Measurements from ENCODE around the gene ATOH8.

GRCh38 chr2:85768713-85769112, 14.9 kb downstream of the ATOH8 start:
- no peak for TF ChIP-seq EZH2 (IDR thresholded peaks at IDR 0.05; ENCODE audit: insufficient read depth, poor library complexity, severe bottlenecking)
- no peak for TF ChIP-seq EZH2phosphoT487 (IDR thresholded peaks at IDR 0.05; ENCODE audit: insufficient read depth, low read depth)

All from GM23248 (cell line).